K562 (cell line): ENCODE data around the gene CSAD. TPM values are rescaled to one million over a fixed set of nuclear protein-coding genes. Genes with fewer than 3 reads are reported as not detected.

Source experiments
- ADNP ChIP-seq: fragments of 200-800 bp; sonication (Bioruptor generic); IDR thresholded peaks from 2 replicates; pipeline ENCODE4 v1.6.1; 2016; ENCODE audit warnings: missing genetic modification characterization, missing compliant biosample characterization
- ATF7 ChIP-seq: fragments of 450-650 bp; IDR thresholded peaks from 2 replicates; pipeline ENCODE4 v1.7.1; 2014; ENCODE audit warnings: mild to moderate bottlenecking, moderate library complexity
- CCNT2 ChIP-seq: IDR thresholded peaks from 2 replicates; pipeline ENCODE4 v1.6.1; 2011; ENCODE audit warnings: borderline replicate concordance, low read depth, mild to moderate bottlenecking, moderate library complexity, mixed read lengths, low read length; ENCODE audit not compliant: insufficient read length; ENCODE audit errors: extremely low read depth
- DNMT1 ChIP-seq: fragments of 450-650 bp; IDR thresholded peaks from 2 replicates; pipeline ENCODE4 v1.6.1; 2016; ENCODE audit warnings: antibody characterized with exemption, mild to moderate bottlenecking
- FOXK2 ChIP-seq, 2 experiments: fragments of 450-650 bp; IDR thresholded peaks in 1 of 2; conservative IDR thresholded peaks in 1 of 2; 2 replicates each; pipeline ENCODE4 v1.6.1; 2016; ENCODE audit warnings: low read depth in 2 of 2, mild to moderate bottlenecking in 1 of 2
- HIVEP1 ChIP-seq: fragments of 250-450 bp; sonication (Bioruptor Pico); IDR thresholded peaks from 2 replicates; pipeline ENCODE4 v1.4.0; 2020; ENCODE audit warnings: mild to moderate bottlenecking
- JUN ChIP-seq, 2 experiments: sonication (generic) in 1 of 2; formaldehyde crosslinking in 1 of 2; IDR thresholded peaks; 2 replicates each; pipeline versions ENCODE4 v1.6.1 to v1.8.0; 2012 to 2022; ENCODE audit warnings: borderline replicate concordance in 2 of 2, mild to moderate bottlenecking in 2 of 2, improper control_type of control experiment in 1 of 2, low read depth in 1 of 2, low read length in 1 of 2, missing genetic modification reagents in 1 of 2
- MBD1 ChIP-seq: fragments of 250-450 bp; sonication (Bioruptor Pico); IDR thresholded peaks from 2 replicates; pipeline ENCODE4 v1.8.0; 2022; ENCODE audit warnings: inconsistent platforms
- OTX1 ChIP-seq: fragments of 450-650 bp; formaldehyde crosslinking; IDR thresholded peaks from 2 replicates; pipeline ENCODE4 v1.4.0; 2022; ENCODE audit warnings: mild to moderate bottlenecking
- PKNOX1 ChIP-seq: fragments of 450-650 bp; IDR thresholded peaks from 2 replicates; pipeline ENCODE4 v1.6.1; 2016
- SP1 ChIP-seq: sonication (generic); formaldehyde crosslinking; IDR thresholded peaks from 2 replicates; pipeline ENCODE4 v1.8.1; 2022; ENCODE audit warnings: mild to moderate bottlenecking, missing genetic modification reagents
- TAF1 ChIP-seq: IDR thresholded peaks from 2 replicates; pipeline ENCODE4 v1.6.1; 2011; ENCODE audit warnings: mild to moderate bottlenecking, low read length, moderate library complexity; ENCODE audit not compliant: insufficient read depth, control insufficient read depth, severe bottlenecking; ENCODE audit errors: extremely low read depth
- TARDBP ChIP-seq: fragments of 450-650 bp; IDR thresholded peaks from 2 replicates; pipeline ENCODE4 v1.6.1; 2016
- XRCC3 ChIP-seq: fragments of 450-650 bp; IDR thresholded peaks from 2 replicates; pipeline ENCODE4 v1.6.1; 2017; ENCODE audit warnings: mild to moderate bottlenecking, moderate library complexity
- ZBTB49 ChIP-seq: sonication (generic); formaldehyde crosslinking; IDR thresholded peaks from 2 replicates; pipeline ENCODE4 v1.8.0; 2022; ENCODE audit warnings: missing genetic modification reagents, mild to moderate bottlenecking, borderline replicate concordance
- ZNF277 ChIP-seq: fragments of 250-450 bp; sonication (Bioruptor Pico); IDR thresholded peaks from 2 replicates; pipeline ENCODE4 v1.8.0; 2022; ENCODE audit warnings: inconsistent platforms, mild to moderate bottlenecking, moderate library complexity, borderline replicate concordance
- polyA plus RNA-seq, 8 experiments: library from polyadenylated mRNA; depleted of rRNA in 4 of 8; stranded (reverse) in 5 of 8; unstranded in 3 of 8; fragments of >200 nt; fragmentation: Nextera tagmentation in 2 of 8; fragmentation: Illumina TruSeq in 1 of 8; extraction: Ambion mirVana in 2 of 8; extraction: Trizol in 1 of 8; gene quantifications; 2 replicates each; pipeline versions ENCODE4 v1.2.1 to v1.2.3, GENCODE V29; 2011 to 2014; ENCODE audit warnings: inconsistent platforms in 1 of 8, missing spikeins in 1 of 8
- total RNA-seq, 7 experiments: library from RNA; depleted of rRNA in 6 of 7; stranded (reverse); fragments of >200 nt in 6 of 7; fragmentation: Illumina TruSeq in 2 of 7; extraction: Trizol in 2 of 7; gene quantifications; 2 replicates each; pipeline versions ENCODE4 v1.2.1 to v1.2.3, GENCODE V29; 2011 to 2021; ENCODE audit warnings: low replicate concordance in 1 of 7

The CSAD gene
- total and polyA plus RNA-seq, 9 of the 15 experiments (the other 6 are each of a cell fraction or from before 2014, with no cell fraction given): 1.8 to 19.6 (median 8.1) TPM

- TF ChIP-seq MBD1 (no peak), XRCC3 (no peak), DNMT1 (0 out of 2 replicates have a peak, but pooled peaks have one; percentile 38), ZBTB49 (CRISPR knock-in tag) (no peak), CCNT2 (no peak), ADNP (tag) (no peak), OTX1 (CRISPR knock-in tag) (0 out of 2 replicates have a peak, but pooled peaks have one; percentile 34), TARDBP (peak; percentile 60; the same call in 1 of the 2 replicates), ZNF277 (no peak), PKNOX1 (peak; percentile 54; the same call in 1 of the 2 replicates), HIVEP1 (CRISPR knock-in tag) (no peak), SP1 (peak; percentile 61; the same call in 1 of the 2 replicates), TAF1 (peak; percentile 53), JUN (IDR thresholded peaks at IDR 0.05; ENCODE audit: borderline replicate concordance, low read depth, low read length) (peak; percentile 46; the same call in 1 of the 2 replicates), JUN (CRISPR knock-in tag; IDR thresholded peaks at IDR 0.05; ENCODE audit: borderline replicate concordance) (no peak), ATF7 (peak; percentile 59; the same call in 1 of the 2 replicates), FOXK2 (conservative IDR thresholded peaks at IDR 0.05 in 1 of 2, IDR thresholded peaks at IDR 0.05 in 1 of 2; ENCODE audit: low read depth in 2 of 2) (peak; percentile 34 to 60; a peak in 2 of 4 replicates)
- TF ChIP-seq, all 486 proteins: peak for 109
Measured at GRCh38 chr12:53159195-53159839, 21.4 kb downstream of the CSAD start (continued).
